ENCODE measurements around the gene R3HDM1. TPM values are rescaled to one million over a fixed set of nuclear protein-coding genes. Genes with fewer than 3 reads are reported as not detected.

Gene R3HDM1
- total RNA-seq, 4 donors from 2014 or later, result 13.7 to 22.3 (median 19.2) TPM

DNA sequence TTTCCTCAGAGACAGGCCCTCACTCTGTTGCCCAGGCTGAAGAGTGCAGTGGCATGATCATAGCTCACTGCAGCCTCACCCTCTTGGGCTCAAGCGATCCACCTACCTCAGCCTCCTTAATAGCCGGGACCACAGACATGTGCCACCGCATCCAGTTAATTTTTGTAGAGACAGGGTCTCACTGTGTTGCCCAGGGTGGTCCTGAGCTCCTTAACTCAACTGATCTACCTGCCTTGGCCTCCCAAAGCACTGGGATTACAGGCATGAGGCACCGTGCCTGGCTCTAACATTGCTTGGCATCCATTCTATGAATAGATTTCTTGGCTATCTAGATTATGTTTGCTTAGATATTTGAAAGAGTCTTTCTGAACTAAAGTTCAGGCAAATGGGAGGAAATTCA lies 21.6 kb downstream of the R3HDM1 start:
- Histone ChIP-seq H3K4me1 (no peaks in the 10 kb centered on the region), H3K4me3 (no peak overlapping the region), H3K9me3 (no peaks in the 10 kb centered on the region), H3K36me3 (no peaks in the 10 kb centered on the region), H3K27me3 (no peaks in the 10 kb centered on the region), H3K27ac (no peak overlapping the region)
- DNase-seq, result no peak
- WGBS, 2 donors (ENCODE audit: low coverage in 1 of 2), result 50 to 97% methylated on average over 1 to 4 of the region's 4 CpGs
- intact Hi-C loops (cut with DNase I; ENCODE audit: low total_unique reads), result no loop called here
- in situ Hi-C loops (cut with MboI; ENCODE audit: low pct_ligation_motif_present in 1 of 4, low pct_unique_long_range_greater_than_20kb in 1 of 4, low sequenced_read_pairs in 3 of 4), result no loop called here
- TF ChIP-seq POLR2AphosphoS5 (IDR thresholded peaks at IDR 0.05), result no peak
- TF ChIP-seq EP300 (IDR thresholded peaks at IDR 0.05; ENCODE audit: low read depth), result no peak
- no peak for TF ChIP-seq POLR2A (IDR thresholded peaks at IDR 0.05)
- TF ChIP-seq CTCF (IDR thresholded peaks at IDR 0.05), result no peak

GRCh38 chr2:135555311-135555710 lies 24.0 kb downstream of the R3HDM1 start:
- TF ChIP-seq POLR2A (IDR thresholded peaks at IDR 0.05) (no peak), EP300 (IDR thresholded peaks at IDR 0.05; ENCODE audit: low read depth) (no peak), CTCF (IDR thresholded peaks at IDR 0.05) (no peak), POLR2AphosphoS5 (IDR thresholded peaks at IDR 0.05) (no peak)
- H3K4me3 ChIP-seq, result no peak overlapping the region
- in situ Hi-C loops (cut with MboI; ENCODE audit: low pct_ligation_motif_present in 1 of 4, low pct_unique_long_range_greater_than_20kb in 1 of 4, low sequenced_read_pairs in 3 of 4), result no loop called here
- intact Hi-C loops (cut with DNase I; ENCODE audit: low total_unique reads), result no loop called here
- H3K27me3 ChIP-seq, result no peaks in the 10 kb centered on the region
- no peaks in the 10 kb centered on the region for H3K4me1 ChIP-seq
- DNase-seq, result no peak
- no peaks in the 10 kb centered on the region for H3K36me3 ChIP-seq
- 69 to 78% methylated on average over 4 of the region's 4 CpGs for WGBS, 2 donors (ENCODE audit: low coverage in 1 of 2)
- no peak overlapping the region for H3K27ac ChIP-seq
- H3K9me3 ChIP-seq, result no peaks in the 10 kb centered on the region

GRCh38 chr2:135557530-135557929 lies 26.2 kb downstream of the R3HDM1 start:
- no peak for DNase-seq
- Histone ChIP-seq H3K4me1 (no peaks in the 10 kb centered on the region), H3K27ac (no peak overlapping the region), H3K9me3 (no peaks in the 10 kb centered on the region), H3K27me3 (no peaks in the 10 kb centered on the region), H3K36me3 (no peaks in the 10 kb centered on the region), H3K4me3 (no peak overlapping the region)
- in situ Hi-C loops (cut with MboI; ENCODE audit: low pct_ligation_motif_present in 1 of 4, low pct_unique_long_range_greater_than_20kb in 1 of 4, low sequenced_read_pairs in 3 of 4) (no loop called here), intact Hi-C loops (cut with DNase I; ENCODE audit: low total_unique reads) (no loop called here)
- no peak for TF ChIP-seq POLR2AphosphoS5 (IDR thresholded peaks at IDR 0.05)
- no peak for TF ChIP-seq EP300 (IDR thresholded peaks at IDR 0.05; ENCODE audit: low read depth)
- TF ChIP-seq CTCF (IDR thresholded peaks at IDR 0.05), result no peak
- TF ChIP-seq POLR2A (IDR thresholded peaks at IDR 0.05), result no peak
- WGBS, 2 donors (ENCODE audit: low coverage in 1 of 2), result 80 to 93% methylated on average over 1 of the region's 1 CpG

GRCh38 chr2:135561925-135562324 lies 30.6 kb downstream of the R3HDM1 start:
- intact Hi-C loops (cut with DNase I; ENCODE audit: low total_unique reads), result no loop called here
- H3K4me1 ChIP-seq, result no peaks in the 10 kb centered on the region
- no peaks in the 10 kb centered on the region for H3K36me3 ChIP-seq
- no peak for DNase-seq
- H3K27ac ChIP-seq, result no peak overlapping the region
- WGBS, 2 donors (ENCODE audit: low coverage in 1 of 2), result 94 to 100% methylated on average over 4 of the region's 4 CpGs
- H3K4me3 ChIP-seq, result no peak overlapping the region
- no peaks in the 10 kb centered on the region for H3K9me3 ChIP-seq
- in situ Hi-C loops (cut with MboI; ENCODE audit: low pct_ligation_motif_present in 1 of 4, low pct_unique_long_range_greater_than_20kb in 1 of 4, low sequenced_read_pairs in 3 of 4), result no loop called here
- TF ChIP-seq EP300 (IDR thresholded peaks at IDR 0.05; ENCODE audit: low read depth) (no peak), POLR2AphosphoS5 (IDR thresholded peaks at IDR 0.05) (no peak)
- no peaks in the 10 kb centered on the region for H3K27me3 ChIP-seq

GRCh38 chr2:135563793-135564192 lies 32.5 kb downstream of the R3HDM1 start:
- intact Hi-C loops (cut with DNase I; ENCODE audit: low total_unique reads), result no loop called here
- no peak for TF ChIP-seq EP300 (IDR thresholded peaks at IDR 0.05; ENCODE audit: low read depth)
- no peak for TF ChIP-seq POLR2A (IDR thresholded peaks at IDR 0.05)
- TF ChIP-seq POLR2AphosphoS5 (IDR thresholded peaks at IDR 0.05), result no peak
- no peak for TF ChIP-seq CTCF (IDR thresholded peaks at IDR 0.05)
- H3K4me3 ChIP-seq, result no peak overlapping the region
- H3K27me3 ChIP-seq, result no peaks in the 10 kb centered on the region
- H3K4me1 ChIP-seq, result no peaks in the 10 kb centered on the region
- H3K9me3 ChIP-seq, result no peaks in the 10 kb centered on the region
- in situ Hi-C loops (cut with MboI; ENCODE audit: low pct_ligation_motif_present in 1 of 4, low pct_unique_long_range_greater_than_20kb in 1 of 4, low sequenced_read_pairs in 3 of 4), result no loop called here
- no peak for DNase-seq
- no peaks in the 10 kb centered on the region for H3K36me3 ChIP-seq
- 92 to 96% methylated on average over 2 to 4 of the region's 4 CpGs for whole genome bisulfite sequencing, 2 donors (ENCODE audit: low coverage in 1 of 2)
- no peak overlapping the region for H3K27ac ChIP-seq
